Measurements from ENCODE around the gene FAM98A. TPM values are rescaled to one million over a fixed set of nuclear protein-coding genes. Genes with fewer than 3 reads are reported as not detected.

The FAM98A gene
- total and polyA plus RNA-seq, 2 donors from 2014 or later, result 31.3 to 41.2 TPM

DNA sequence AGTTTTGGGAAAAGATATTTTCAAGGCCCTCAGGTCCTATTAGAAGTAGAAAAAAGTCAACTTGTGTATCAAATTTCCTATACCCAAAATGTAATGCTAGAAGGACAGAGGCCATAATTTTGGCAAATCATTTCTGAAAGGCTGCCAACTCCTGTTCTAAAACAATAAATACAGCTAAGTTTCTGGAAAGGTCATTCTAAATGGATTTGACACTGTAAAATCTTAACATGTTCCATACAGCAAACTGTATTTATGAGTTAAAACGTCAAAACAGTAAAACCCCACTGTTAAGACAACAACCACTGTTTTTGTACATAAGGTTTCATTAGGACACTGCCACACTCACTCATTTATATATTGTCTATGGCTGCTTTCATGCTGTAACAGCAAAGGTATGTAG is 9.7 kb downstream of the FAM98A start:
- H3K27me3 ChIP-seq (ENCODE audit: control insufficient read depth, insufficient read depth, low read length), result no peaks in the 10 kb centered on the region
- H3K27ac ChIP-seq (ENCODE audit: low read depth in 2 of 2, low read length in 2 of 2), result no peak overlapping the region
- intact Hi-C loops (cut with DNase I), result no loop called here
- H3K4me1 ChIP-seq (ENCODE audit: control insufficient read depth in 2 of 3, insufficient read depth in 2 of 3, low read depth in 1 of 3, low read length in 3 of 3), result peaks cover 0 to 2% (median 0%) of the 10 kb centered on the region in 3 donors
- H3K9me3 ChIP-seq (ENCODE audit: control insufficient read depth in 2 of 3, insufficient read depth in 1 of 3, low read length in 3 of 3), result no peaks in the 10 kb centered on the region
- H3K36me3 ChIP-seq (ENCODE audit: control insufficient read depth in 2 of 3, insufficient read depth in 3 of 3, low read length in 3 of 3), result peaks cover 11 to 49% (median 17%) of the 10 kb centered on the region in 3 donors
- TF ChIP-seq, protein P1, sequence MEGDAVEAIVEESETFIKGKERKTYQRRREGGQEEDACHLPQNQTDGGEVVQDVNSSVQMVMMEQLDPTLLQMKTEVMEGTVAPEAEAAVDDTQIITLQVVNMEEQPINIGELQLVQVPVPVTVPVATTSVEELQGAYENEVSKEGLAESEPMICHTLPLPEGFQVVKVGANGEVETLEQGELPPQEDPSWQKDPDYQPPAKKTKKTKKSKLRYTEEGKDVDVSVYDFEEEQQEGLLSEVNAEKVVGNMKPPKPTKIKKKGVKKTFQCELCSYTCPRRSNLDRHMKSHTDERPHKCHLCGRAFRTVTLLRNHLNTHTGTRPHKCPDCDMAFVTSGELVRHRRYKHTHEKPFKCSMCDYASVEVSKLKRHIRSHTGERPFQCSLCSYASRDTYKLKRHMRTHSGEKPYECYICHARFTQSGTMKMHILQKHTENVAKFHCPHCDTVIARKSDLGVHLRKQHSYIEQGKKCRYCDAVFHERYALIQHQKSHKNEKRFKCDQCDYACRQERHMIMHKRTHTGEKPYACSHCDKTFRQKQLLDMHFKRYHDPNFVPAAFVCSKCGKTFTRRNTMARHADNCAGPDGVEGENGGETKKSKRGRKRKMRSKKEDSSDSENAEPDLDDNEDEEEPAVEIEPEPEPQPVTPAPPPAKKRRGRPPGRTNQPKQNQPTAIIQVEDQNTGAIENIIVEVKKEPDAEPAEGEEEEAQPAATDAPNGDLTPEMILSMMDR (IDR thresholded peaks at IDR 0.05; ENCODE audit: borderline replicate concordance, extremely low read depth, insufficient read depth), result no peak
- H3K9ac ChIP-seq (ENCODE audit: low read length in 3 of 3), result no peak overlapping the region
- FAIRE-seq (no peak), DNase-seq (peak in 2 of 5 donors; percentile 35 to 56)
- H3K4me3 ChIP-seq (ENCODE audit: low read length in 3 of 3), result no peak overlapping the region

DNA sequence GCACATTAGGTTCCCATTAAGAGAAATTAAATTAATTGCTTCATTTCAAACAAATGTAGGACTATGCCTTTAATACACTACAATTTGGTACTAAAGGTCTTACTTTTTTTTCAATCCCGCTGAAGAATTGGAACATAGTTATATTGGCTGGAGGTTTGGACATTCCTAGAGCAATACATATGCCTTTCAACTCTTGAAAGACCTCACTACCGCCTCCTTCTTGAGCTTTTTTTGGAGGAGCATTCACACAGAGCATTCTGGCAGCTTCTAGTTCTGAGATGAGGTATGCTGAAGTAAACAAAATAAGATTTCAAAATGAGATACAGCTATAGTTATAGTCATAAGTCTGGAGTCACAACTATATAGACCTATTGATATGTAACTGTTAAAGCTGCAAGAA is 10.9 kb downstream of the FAM98A start:
- Histone ChIP-seq H3K9ac (ENCODE audit: low read length in 3 of 3) (no peak overlapping the region), H3K4me3 (ENCODE audit: low read length in 3 of 3) (no peak overlapping the region), H3K27ac (ENCODE audit: low read depth in 2 of 2, low read length in 2 of 2) (no peak overlapping the region), H3K36me3 (ENCODE audit: control insufficient read depth in 2 of 3, insufficient read depth in 3 of 3, low read length in 3 of 3) (peaks cover 10 to 49% (median 17%) of the 10 kb centered on the region in 3 donors), H3K27me3 (ENCODE audit: control insufficient read depth, insufficient read depth, low read length) (no peaks in the 10 kb centered on the region), H3K9me3 (ENCODE audit: control insufficient read depth in 2 of 3, insufficient read depth in 1 of 3, low read length in 3 of 3) (no peaks in the 10 kb centered on the region), H3K4me1 (ENCODE audit: control insufficient read depth in 2 of 3, insufficient read depth in 2 of 3, low read depth in 1 of 3, low read length in 3 of 3) (peaks cover 0 to 2% (median 0%) of the 10 kb centered on the region in 3 donors)
- DNase-seq (no peak), FAIRE-seq (no peak)
- intact Hi-C loops (cut with DNase I), result no loop called here
- TF ChIP-seq, protein P1 (IDR thresholded peaks at IDR 0.05; ENCODE audit: borderline replicate concordance, extremely low read depth, insufficient read depth), result no peak

DNA sequence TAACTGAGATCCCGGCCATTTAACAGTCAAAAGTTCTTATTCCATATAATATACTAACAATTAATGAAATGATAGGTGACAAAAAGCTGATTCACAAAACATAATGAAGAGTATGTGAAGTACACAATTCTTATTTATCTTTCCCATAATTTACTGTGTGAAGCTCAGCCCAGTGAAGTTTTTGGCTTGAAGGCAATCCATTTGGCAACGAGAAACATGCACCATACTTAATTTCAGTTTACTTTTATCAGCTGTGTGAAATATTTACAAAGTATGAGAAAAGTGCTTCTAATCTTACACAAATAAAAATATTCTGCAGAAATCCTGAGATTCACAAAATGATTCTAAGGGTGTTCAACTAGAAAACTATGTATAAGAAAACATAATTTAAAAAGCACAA is 12.3 kb downstream of the FAM98A start:
- H3K27ac ChIP-seq (ENCODE audit: low read depth in 2 of 2, low read length in 2 of 2), result no peak overlapping the region
- TF ChIP-seq, protein P1 (IDR thresholded peaks at IDR 0.05; ENCODE audit: borderline replicate concordance, extremely low read depth, insufficient read depth), result no peak
- DNase-seq (no peak), FAIRE-seq (no peak)
- H3K9ac ChIP-seq (ENCODE audit: low read length in 3 of 3), result no peak overlapping the region
- H3K4me3 ChIP-seq (ENCODE audit: low read length in 3 of 3), result no peak overlapping the region
- H3K36me3 ChIP-seq (ENCODE audit: control insufficient read depth in 2 of 3, insufficient read depth in 3 of 3, low read length in 3 of 3), result peaks cover 5 to 41% (median 9%) of the 10 kb centered on the region in 3 donors
- H3K9me3 ChIP-seq (ENCODE audit: control insufficient read depth in 2 of 3, insufficient read depth in 1 of 3, low read length in 3 of 3), result no peaks in the 10 kb centered on the region
- H3K4me1 ChIP-seq (ENCODE audit: control insufficient read depth in 2 of 3, insufficient read depth in 2 of 3, low read depth in 1 of 3, low read length in 3 of 3), result peaks cover 0 to 2% (median 0%) of the 10 kb centered on the region in 3 donors
- H3K27me3 ChIP-seq (ENCODE audit: control insufficient read depth, insufficient read depth, low read length), result no peaks in the 10 kb centered on the region
- intact Hi-C loops (cut with DNase I), result no loop called here
